NCI-H1436 treated with DMSO at 0.1 percent for 48 hours (cell line): ENCODE data around the gene CYSLTR2.
"Not testable (repeated sequence)": the region's sequence is repeated elsewhere in the genome, so short reads cannot be mapped to it uniquely, and the experiment has no call there.

Experiments used
- DNase-seq: peaks from one replicate; lab custom pipeline; 2025; lab: John Stamatoyannopoulos, UW

The CYSLTR2 gene

GRCh38 chr13:48696676-48697075 lies 42.9 kb downstream of the CYSLTR2 start:
- DNase-seq, result not testable (repeated sequence)

DNA sequence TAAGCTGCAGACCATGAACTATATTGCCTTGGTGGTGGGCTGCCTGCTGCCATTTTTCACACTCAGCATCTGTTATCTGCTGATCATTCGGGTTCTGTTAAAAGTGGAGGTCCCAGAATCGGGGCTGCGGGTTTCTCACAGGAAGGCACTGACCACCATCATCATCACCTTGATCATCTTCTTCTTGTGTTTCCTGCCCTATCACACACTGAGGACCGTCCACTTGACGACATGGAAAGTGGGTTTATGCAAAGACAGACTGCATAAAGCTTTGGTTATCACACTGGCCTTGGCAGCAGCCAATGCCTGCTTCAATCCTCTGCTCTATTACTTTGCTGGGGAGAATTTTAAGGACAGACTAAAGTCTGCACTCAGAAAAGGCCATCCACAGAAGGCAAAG lies 53.7 kb downstream of the CYSLTR2 start:
- no peak for DNase-seq

GRCh38 chr13:48708764-48709163 lies 55.0 kb downstream of the CYSLTR2 start:
- DNase-seq, result no peak

GRCh38 chr13:48709213-48709612 lies 55.5 kb downstream of the CYSLTR2 start:
- no peak for DNase-seq

GRCh38 chr13:48710160-48710559 lies 56.4 kb downstream of the CYSLTR2 start:
- DNase-seq, result no peak

DNA sequence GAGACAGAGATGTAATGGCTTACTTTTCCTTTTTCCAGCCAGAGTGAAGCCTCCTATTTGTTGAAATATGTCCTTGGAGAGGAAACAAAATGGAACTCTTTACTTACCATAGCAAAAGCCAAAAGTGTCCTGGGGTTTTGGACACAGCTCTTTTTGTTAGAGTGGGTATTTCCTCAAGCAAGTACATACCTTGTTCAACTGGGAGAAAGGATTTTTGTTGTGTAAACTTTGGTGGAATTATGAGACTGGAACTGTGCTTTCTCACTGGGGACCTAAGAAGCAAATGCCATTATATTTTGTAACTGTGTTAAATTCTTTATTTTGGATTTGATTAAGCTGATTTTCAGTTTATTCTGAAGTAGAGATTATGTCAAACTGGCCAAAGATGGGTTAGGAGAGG lies 58.4 kb downstream of the CYSLTR2 start:
- no peak for DNase-seq

DNA sequence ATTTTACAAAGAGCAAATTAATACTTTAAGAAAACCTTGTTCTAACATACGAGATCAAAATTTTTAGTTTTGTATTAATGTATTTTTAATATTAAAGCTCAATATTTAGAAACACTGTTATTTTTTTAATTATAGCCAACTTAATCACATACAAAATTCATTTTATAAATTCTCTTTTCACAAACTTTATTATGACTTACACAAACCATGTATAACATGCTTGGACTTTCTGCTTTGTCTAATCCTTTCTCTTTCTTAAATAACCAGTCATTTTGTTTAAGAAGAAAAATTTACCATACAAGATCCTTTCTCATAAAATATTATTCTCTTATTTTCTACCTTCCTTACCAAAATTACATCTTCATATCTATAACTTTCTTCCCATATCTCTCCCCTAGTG lies 62.2 kb downstream of the CYSLTR2 start:
- DNase-seq, result no peak

DNA sequence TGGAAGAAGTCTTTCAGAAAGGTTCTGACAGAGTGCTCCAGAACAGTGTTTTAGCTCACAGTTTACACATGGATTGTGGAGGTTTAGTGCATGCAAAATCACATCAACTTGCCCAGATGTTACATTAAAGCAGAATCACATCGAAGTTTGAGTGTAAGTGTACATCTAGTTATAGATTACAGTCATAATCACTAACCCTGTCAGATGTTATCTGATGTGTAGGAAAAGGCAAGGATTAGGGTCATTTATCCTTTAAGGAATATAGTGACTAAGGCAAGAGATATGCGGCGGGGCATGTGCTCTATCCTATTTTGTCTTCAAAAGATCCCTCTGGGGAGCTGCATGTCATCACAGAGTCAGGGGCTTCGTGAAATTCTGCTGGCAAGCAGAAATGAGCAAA lies 66.9 kb downstream of the CYSLTR2 start:
- DNase-seq, result no peak

DNA sequence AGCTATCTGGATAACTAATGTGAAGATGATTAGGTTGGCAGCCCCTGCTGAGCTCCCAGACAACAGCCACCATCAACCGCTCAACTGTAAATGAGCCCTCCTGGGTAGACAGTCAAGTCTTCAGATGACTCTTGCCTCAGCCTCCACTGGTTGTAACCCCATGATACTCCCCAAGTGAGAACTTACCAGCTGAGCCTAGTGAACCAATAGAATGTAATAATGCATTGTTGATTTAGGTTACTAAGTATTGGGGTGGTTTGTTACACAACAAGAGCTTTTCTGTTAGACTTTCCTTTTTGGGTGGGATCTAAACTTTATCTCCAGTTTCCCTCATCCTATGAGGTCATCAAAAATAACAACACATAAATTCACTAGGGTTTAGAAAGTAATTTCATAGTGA lies 69.4 kb downstream of the CYSLTR2 start:
- DNase-seq, result no peak

GRCh38 chr13:48725271-48725670 lies 71.5 kb downstream of the CYSLTR2 start:
- DNase-seq, result no peak

DNA sequence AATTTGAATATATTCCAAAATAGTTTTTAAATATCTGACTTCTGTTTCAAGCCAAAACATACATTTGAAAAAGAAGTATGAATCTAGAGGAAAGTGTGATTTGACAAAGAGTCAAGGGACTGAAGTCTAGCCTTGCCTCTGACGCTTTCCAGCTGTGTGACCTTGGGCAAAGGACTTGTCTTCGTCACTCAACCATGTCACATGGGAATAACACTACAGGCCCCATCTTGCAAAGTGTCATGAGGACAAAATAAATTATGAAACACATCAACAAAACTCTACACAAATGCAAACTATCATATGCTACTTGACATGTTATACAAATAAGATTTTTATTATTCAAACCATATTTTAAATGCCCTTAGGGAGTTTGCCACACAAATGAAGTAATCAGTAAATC lies 73.0 kb downstream of the CYSLTR2 start:
- no peak for DNase-seq

DNA sequence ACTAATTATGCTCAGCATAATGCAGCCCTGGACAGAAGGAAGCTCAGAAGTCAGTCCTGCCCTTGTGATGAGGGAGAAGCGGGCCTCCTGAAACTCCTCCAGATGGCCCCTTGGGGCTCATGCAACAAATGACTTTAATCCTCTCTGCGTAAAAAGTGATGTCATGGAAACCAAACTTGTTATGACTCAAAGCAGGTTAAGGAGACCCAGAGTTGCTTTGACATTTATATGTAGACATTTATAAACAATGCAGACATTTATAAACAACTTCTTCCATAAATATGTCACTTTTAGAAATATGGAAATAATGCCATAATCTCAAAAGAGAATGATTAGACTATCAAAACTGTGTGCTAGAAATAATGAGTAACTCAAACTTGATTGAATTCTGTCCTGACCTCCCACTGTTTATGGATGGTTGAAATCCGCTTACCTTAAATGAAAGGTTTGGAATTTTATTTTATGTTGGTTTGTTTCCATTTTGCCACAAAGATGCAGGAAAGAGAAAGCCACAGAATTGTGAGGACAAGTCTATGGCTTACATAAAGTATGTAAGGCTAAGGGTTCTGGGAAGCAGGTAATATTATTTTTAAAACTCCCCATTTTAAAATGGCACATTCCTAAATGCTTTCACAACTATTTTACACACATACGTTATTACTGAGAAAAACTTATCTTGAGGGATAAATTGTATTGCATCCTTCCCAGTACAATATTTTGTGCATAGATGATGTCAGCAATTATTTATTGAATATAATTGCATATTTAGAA lies 73.7 kb downstream of the CYSLTR2 start:
- DNase-seq, result no peak

GRCh38 chr13:48728226-48728625 lies 74.5 kb downstream of the CYSLTR2 start:
- no peak for DNase-seq

GRCh38 chr13:48728876-48729275 lies 75.1 kb downstream of the CYSLTR2 start:
- no peak for DNase-seq

DNA sequence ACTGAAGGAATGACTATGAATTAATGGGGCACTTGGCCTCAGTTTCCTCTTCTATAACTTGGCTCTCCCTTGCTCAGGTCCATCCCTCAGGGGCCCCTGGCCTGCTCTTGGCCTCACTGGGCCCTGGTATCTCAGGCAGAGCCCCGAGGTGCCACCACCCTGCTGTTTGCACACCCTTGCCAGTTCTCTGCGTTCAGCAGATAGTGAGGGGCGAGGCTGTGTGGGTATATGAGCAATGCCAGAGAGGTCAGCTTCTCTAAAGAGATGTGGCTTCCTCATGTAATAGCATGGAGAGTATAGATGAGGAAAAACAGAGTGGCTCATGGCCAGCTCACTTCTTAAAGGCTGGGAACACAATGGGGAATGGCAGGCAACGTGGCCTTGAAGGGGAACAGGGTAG lies 76.1 kb downstream of the CYSLTR2 start:
- no peak for DNase-seq

- DNase-seq, result no peak
Measured at GRCh38 chr13:48731001-48731658, 77.4 kb downstream of the CYSLTR2 start.

GRCh38 chr13:48731957-48732569 lies 78.3 kb downstream of the CYSLTR2 start:
- DNase-seq, result no peak

- DNase-seq, result no peak
Measured at GRCh38 chr13:48733739-48734335, 80.1 kb downstream of the CYSLTR2 start.

- no peak for DNase-seq
Measured at GRCh38 chr13:48735571-48735970, 81.8 kb downstream of the CYSLTR2 start.

GRCh38 chr13:48737689-48738088 lies 84.0 kb downstream of the CYSLTR2 start:
- DNase-seq, result no peak

GRCh38 chr13:48738311-48738710 lies 84.6 kb downstream of the CYSLTR2 start:
- no peak for DNase-seq

DNA sequence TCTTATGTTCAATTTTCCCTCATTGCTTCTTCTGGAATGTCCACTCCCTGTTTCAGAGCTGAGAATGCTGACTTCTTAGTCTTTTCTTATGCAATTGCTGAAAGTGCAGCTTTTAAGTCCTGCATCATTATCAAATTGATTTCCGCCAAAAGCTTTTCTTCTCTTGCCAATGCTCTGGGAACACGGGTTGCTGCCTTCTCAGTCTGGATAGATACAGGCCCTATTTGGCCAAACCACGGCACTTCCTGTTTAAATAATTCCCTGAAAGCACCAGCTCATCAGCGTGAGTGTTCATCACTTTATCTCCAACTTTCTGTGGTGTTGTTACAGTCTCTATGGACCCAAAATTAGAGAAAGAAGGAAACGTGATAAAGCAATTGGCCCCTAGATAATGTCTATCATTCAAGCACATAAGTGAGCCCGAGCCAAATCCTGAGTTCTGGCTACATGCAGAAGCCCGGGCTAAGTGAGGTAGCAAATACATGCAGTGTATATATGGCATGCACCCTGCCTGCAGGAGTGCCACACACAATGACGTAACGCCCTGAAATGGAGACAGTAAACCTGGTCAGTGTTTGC lies 85.7 kb downstream of the CYSLTR2 start:
- DNase-seq, result no peak

DNA sequence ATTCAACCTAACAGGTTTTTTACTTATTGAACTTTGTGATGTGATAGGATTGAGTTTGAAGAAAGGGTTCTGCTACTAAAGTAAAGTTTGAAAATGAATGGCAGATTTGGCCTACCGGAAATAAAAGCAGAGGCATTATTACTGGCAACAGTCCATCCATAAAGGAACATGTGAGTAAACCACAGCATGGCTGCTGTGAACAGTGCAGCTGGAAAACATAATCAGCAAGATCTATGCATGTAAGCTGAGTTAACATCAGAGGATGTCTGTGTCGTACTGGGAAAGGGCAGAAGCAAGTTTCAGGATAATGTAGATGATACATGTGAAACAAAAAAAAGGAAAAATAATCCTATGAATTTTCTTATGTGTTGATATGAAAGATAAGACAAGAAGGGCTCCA lies 87.6 kb downstream of the CYSLTR2 start:
- DNase-seq, result no peak
